HG03342 (cell line): ENCODE data around the gene PPIAL4G.
"Not testable (repeated sequence)": the region's sequence is repeated elsewhere in the genome, so short reads cannot be mapped to it uniquely, and the experiment has no call there.

Experiments
- ATAC-seq: cut with Tn5 transposase; IDR thresholded peaks from one replicate; pipeline ENCODE4 v1.9.1; 2021; ENCODE audit warnings: mild to moderate bottlenecking, moderate library complexity; ENCODE audit not compliant: unreplicated experiment

The PPIAL4G gene

DNA sequence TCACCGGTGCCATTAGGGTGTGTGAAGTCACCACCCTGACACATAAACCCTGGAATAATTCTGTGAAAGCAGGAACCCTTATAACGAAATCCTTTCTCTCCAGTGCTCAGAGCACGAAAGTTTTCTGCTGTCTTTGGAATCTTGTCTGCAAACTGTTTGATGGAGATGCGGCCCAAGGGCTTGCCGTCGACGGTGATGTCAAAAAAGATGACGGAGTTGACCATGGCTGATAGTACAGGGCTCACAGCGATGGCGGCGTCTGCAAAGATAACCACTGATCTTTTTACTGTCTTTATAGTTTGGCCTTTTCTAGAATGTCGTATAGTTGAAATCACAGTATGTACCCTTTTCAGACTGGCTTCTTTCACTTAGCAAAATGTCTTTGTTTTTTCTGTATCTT is at the start of gene PPIAL4G:
Gene PPIAL4G, minus strand, starts transcription at position 274 of the 400 bp plus-strand sequence. Its CDS starts 50 bp downstream, at position 224.
- ATAC-seq: not testable (repeated sequence)

- not testable (repeated sequence) for ATAC-seq
Measured at GRCh38 chr1:148532158-148532557, 49.1 kb upstream of the PPIAL4G start.

- ATAC-seq: not testable (repeated sequence)
Measured at GRCh38 chr1:148529101-148529567, 46.0 kb upstream of the PPIAL4G start.

GRCh38 chr1:148528591-148528990 is 45.5 kb upstream of the PPIAL4G start:
- ATAC-seq: not testable (repeated sequence)

- ATAC-seq: not testable (repeated sequence)
Measured at GRCh38 chr1:148526587-148526986, 43.5 kb upstream of the PPIAL4G start.

- ATAC-seq: peak; percentile 21
Measured at GRCh38 chr1:148523205-148524144, 40.4 kb upstream of the PPIAL4G start.

DNA sequence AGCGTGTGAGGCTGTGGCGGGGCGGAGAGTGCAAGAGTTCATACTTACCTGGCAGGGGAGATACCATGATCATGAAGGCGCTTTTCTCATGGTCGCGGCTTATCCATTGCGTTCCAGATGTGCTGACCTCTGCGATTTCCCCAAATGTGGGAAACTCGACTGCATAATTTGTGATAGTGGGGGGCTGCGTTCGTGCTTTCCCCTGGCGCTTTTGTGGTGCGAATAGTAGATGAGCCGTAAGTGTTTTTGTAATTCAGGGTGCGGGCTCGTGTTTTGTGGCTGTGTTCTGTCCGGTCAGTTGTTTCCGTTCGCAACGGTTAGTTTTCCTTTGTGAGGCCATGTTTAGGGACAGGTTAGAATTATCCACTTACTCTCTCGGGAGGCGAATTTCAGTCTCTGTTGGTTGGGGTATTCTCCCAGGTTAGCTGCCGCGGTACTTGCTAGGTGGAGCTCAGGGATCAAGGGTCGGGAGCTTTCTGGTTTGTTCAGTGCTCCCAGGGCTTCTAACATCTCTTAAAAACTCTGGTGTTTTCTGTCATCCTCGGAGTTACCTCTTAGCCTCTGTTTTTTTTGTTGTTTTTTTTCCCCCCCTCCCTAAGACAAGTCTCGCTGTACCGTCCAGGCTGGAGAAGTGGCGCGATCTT is 39.6 kb upstream of the PPIAL4G start:
- peak; percentile 82 for ATAC-seq

- peak; percentile 35 for ATAC-seq
Measured at GRCh38 chr1:148522072-148522471, 39.0 kb upstream of the PPIAL4G start.

DNA sequence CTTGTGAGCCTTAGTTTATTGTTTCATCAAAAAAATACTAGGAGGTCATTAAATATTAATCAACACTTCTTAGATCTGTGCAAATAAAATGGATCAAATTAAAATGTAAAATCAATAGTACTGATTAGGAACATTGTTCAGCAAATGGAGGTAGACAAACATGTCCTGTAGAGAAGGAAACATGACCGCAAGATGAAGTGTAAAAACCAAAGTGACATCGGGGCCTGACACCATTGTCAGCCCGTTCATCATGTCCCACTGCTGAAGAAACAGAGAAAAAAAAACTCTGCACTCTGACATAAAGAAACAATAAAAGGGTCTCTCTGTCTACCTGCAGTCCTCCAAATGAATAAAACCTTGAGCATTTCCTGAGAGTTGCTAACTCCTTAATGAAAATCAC is 31.2 kb upstream of the PPIAL4G start:
- not testable (repeated sequence) for ATAC-seq

DNA sequence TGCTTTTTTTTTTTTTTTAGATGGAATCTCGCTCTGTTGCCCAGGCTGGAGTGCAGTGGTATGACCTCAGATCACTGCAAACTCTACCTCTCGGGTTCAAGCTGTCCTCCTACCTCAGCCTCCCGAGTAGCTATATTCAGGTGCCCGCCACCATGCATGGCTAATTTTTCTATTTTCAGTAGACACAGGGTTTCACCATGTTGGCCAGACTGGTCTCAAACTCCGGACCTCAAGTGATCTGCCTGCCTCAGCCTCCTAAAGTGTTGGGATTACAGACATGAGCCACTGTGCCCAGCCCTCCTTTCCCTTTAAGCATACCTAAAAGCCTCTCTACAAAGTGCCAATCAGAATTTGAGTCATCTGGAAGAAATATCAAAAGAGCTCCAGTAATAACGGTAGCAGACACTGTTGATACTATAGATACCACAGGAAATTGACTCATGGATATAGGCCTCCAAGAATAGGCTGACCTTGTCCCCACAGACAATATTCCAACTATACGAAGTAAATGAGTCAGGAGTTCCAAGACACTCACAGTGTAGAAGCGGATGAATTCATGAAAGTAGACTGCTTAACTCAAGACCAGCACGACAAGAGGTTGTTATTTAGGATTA is 29.6 kb upstream of the PPIAL4G start:
- not testable (repeated sequence) for ATAC-seq

- ATAC-seq: not testable (repeated sequence)
Measured at GRCh38 chr1:148493933-148494332, 10.8 kb upstream of the PPIAL4G start.

DNA sequence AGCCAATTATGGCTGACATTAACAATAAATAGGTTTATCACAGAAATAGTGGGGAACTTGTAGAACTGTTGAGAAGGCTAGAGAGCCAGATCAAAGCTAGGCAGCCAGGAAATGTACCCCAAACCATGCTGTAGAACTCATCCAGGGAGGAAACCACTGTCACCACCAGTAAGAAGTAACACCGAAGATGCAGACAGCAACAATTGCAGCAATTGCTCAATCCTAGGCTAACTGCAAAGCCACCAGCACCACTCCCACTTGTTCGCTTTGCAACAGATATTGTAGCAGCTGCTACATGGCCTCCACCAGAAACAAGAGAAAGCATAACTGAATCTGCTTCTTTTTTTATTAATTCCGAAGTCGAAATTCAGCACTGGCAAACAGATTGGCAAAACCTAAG is 2.0 kb downstream of the PPIAL4G start:
- not testable (repeated sequence) for ATAC-seq

GRCh38 chr1:148459694-148460093 is 23.4 kb downstream of the PPIAL4G start:
- not testable (repeated sequence) for ATAC-seq

DNA sequence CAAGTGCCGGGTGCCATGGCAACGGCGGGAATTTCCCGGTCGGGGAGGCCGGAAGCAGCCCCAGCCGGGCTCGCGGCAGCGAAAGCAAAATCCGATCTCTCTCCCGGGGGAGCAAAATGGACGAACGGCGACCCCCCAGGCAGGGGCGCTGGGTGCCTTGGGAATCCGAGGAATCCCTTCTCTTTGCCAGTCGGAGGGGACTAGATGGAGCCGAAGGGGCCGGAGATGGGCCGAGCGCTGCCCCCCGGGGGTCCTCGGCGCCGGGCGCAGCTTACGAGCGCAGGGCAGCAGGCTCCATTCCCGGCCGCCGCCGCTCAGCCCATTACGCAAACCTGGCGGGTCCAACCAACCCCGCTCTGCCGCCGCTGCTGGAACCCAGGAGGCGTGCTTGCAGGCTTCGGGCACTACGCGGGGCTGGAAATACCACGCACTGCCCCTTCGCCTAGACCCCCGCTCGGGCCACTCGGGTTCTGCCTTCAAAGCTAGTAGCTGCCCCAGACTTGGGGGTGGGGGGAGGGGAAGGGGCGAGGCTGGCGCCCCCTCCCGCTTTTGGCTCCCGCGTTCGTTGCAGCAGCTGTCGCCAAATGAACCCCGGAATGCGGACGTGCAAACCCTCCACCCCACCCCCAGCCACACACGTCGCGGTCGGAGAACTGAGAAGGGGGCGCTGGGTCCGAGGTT is 24.1 kb downstream of the PPIAL4G start:
- not testable (repeated sequence) for ATAC-seq

- not testable (repeated sequence) for ATAC-seq
Measured at GRCh38 chr1:148458398-148458797, 24.7 kb downstream of the PPIAL4G start.

- not testable (repeated sequence) for ATAC-seq
Measured at GRCh38 chr1:148452845-148453244, 30.3 kb downstream of the PPIAL4G start.

DNA sequence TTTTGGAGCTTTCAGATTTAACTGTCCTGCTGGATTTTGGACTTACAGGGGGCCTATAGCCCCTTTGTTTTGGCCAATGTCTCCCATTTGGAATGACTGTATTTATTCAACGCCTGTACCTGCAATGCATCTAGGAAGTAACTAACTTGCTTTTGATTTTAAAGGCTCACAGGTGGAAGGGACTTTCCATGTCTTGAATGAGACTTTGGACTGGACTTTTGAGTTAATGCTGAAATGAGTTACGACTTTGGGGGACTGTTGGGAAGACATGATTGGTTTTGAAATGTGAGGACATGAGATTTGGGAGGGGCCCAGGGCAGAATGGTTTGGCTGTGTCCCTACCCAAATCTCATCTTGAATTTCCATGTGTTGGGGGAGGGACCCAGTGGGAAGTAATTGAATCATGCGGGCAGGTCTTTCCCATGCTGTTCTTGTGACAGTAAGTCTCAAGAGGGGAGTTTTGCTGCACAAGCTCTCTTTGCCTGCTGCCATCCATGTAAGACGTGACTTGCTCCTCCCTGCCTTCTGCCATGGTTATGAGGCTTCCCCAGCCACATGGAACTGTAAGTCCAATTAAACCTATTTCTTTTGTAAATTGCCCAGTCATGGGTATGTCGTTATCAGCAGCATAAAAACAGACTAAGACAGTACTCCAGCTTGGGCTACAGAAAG is 43.3 kb downstream of the PPIAL4G start:
- not testable (repeated sequence) for ATAC-seq

- no peak for ATAC-seq
Measured at GRCh38 chr1:148435406-148435805, 47.7 kb downstream of the PPIAL4G start.

GRCh38 chr1:148434832-148435231 is 48.3 kb downstream of the PPIAL4G start:
- ATAC-seq: no peak

DNA sequence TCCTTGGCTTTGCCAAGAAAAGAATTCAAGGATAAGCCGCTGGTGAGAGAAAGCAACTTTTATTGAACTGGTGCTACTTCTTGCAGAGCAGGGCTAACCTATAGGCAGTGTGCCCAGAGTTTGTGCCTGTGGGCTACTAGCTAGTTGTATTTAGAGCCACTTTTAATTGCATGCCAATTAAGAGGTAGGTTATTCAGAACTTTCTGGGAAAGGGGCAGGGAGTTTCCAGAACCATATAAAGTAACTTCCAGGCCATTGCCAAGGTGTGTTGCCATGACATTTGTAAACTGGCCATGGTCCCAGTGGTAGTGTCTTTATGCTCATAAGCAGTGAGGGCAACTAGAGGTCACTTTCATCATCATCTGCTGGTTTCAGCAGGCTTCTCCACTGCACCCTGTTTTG is 50.2 kb downstream of the PPIAL4G start:
- not testable (repeated sequence) for ATAC-seq
